HepG2 (cell line): Measurements from ENCODE around the gene KARS1. TPM values are rescaled to one million over a fixed set of nuclear protein-coding genes. Genes with fewer than 3 reads are reported as not detected.

Experiments
- GABPA ChIP-seq, 2 experiments: IDR thresholded peaks; 2 replicates each; pipeline ENCODE4 v1.6.1; 2011 to 2016; ENCODE audit warnings: low read depth in 2 of 2, low read length in 1 of 2, missing biosample characterization in 1 of 2, missing genetic modification characterization in 1 of 2
- GZF1 ChIP-seq: sonication (generic); formaldehyde crosslinking; IDR thresholded peaks from 2 replicates; pipeline ENCODE4 v1.5.1; 2020; ENCODE audit warnings: mild to moderate bottlenecking, missing genetic modification reagents
- KDM2A ChIP-seq: sonication (generic); formaldehyde crosslinking; IDR thresholded peaks from 2 replicates; pipeline ENCODE4 v1.4.0; 2020; ENCODE audit warnings: low read depth, missing genetic modification reagents, borderline replicate concordance
- KDM5B ChIP-seq: sonication (generic); formaldehyde crosslinking; IDR thresholded peaks from 2 replicates; pipeline ENCODE4 v1.4.0; 2020; ENCODE audit warnings: missing genetic modification reagents, mild to moderate bottlenecking, borderline replicate concordance
- MAZ ChIP-seq, 2 experiments: sonication (generic) in 1 of 2; formaldehyde crosslinking in 1 of 2; IDR thresholded peaks; 2 replicates each; pipeline versions ENCODE4 v1.5.0 to v1.6.1; 2012 to 2020; ENCODE audit warnings: low read depth in 2 of 2, mild to moderate bottlenecking in 2 of 2, borderline replicate concordance in 1 of 2, improper control_type of control experiment in 1 of 2, low read length in 1 of 2, missing genetic modification reagents in 1 of 2, moderate library complexity in 1 of 2
- NFRKB ChIP-seq: fragments of 450-650 bp; IDR thresholded peaks from 2 replicates; pipeline ENCODE4 v1.6.1; 2017
- RBFOX2 ChIP-seq: fragments of 200-400 bp; formaldehyde crosslinking; IDR thresholded peaks from 2 replicates; pipeline ENCODE4 v1.6.1; 2017; ENCODE audit warnings: low read depth, mild to moderate bottlenecking, low read length
- SOX5 ChIP-seq: IDR thresholded peaks from 2 replicates; pipeline ENCODE4 v1.6.1; 2016; ENCODE audit warnings: borderline replicate concordance
- STAG1 ChIP-seq: sonication (generic); formaldehyde crosslinking; IDR thresholded peaks from 2 replicates; pipeline ENCODE4 v1.4.0; 2020; ENCODE audit warnings: missing genetic modification reagents
- ZNF331 ChIP-seq: sonication (generic); formaldehyde crosslinking; IDR thresholded peaks from 2 replicates; pipeline ENCODE4 v1.4.0; 2020; ENCODE audit warnings: missing genetic modification reagents
- ZNF619 ChIP-seq: sonication (generic); formaldehyde crosslinking; IDR thresholded peaks from 2 replicates; pipeline ENCODE4 v1.4.0; 2020; ENCODE audit warnings: mild to moderate bottlenecking, missing genetic modification reagents
- ZNF83 ChIP-seq: sonication (generic); formaldehyde crosslinking; IDR thresholded peaks from 2 replicates; pipeline ENCODE4 v1.4.0; 2020; ENCODE audit warnings: missing genetic modification reagents, mild to moderate bottlenecking, borderline replicate concordance
- polyA plus RNA-seq, 8 experiments: library from polyadenylated mRNA; depleted of rRNA in 3 of 8; stranded (reverse) in 7 of 8; unstranded in 1 of 8; fragments of >200 nt; fragmentation: Illumina TruSeq in 4 of 8; extraction: Trizol in 4 of 8; gene quantifications; 2 replicates each; pipeline versions ENCODE4 v1.2.1 to v1.2.3, GENCODE V29; 2011 to 2016; ENCODE audit warnings: low read depth in 4 of 8, missing spikeins in 1 of 8, mixed read lengths in 1 of 8; ENCODE audit not compliant: insufficient read depth in 1 of 8
- total RNA-seq, 5 experiments: library from RNA; depleted of rRNA; stranded (reverse); fragments of >200 nt; fragmentation: Illumina TruSeq; extraction: Trizol; gene quantifications; 2 replicates each; pipeline ENCODE4 v1.2.3, GENCODE V29; 2016; ENCODE audit warnings: low read depth in 1 of 5
- TF ChIP-seq, protein P1 (sequence below): fragments of 450-650 bp; IDR thresholded peaks from 2 replicates; pipeline ENCODE4 v1.6.1; 2017
- TF ChIP-seq, protein P2 (sequence below): sonication (generic); formaldehyde crosslinking; IDR thresholded peaks from 2 replicates; pipeline ENCODE4 v1.4.0; 2020; ENCODE audit warnings: missing genetic modification reagents, borderline replicate concordance
- TF ChIP-seq, protein P3 (sequence below): sonication (generic); formaldehyde crosslinking; IDR thresholded peaks from 2 replicates; pipeline ENCODE4 v1.4.0; 2020; ENCODE audit warnings: mild to moderate bottlenecking, missing genetic modification reagents
- TF ChIP-seq, protein P4 (sequence below): sonication (generic); formaldehyde crosslinking; conservative IDR thresholded peaks from 2 replicates; pipeline ENCODE4 v1.4.0; 2020; ENCODE audit warnings: missing genetic modification reagents
- TF ChIP-seq, protein P5 (sequence below): sonication (generic); formaldehyde crosslinking; IDR thresholded peaks from 2 replicates; pipeline ENCODE4 v1.8.0; 2022; ENCODE audit warnings: missing genetic modification reagents, mild to moderate bottlenecking, borderline replicate concordance
- TF ChIP-seq, protein P6 (sequence below): sonication (generic); formaldehyde crosslinking; IDR thresholded peaks from 2 replicates; pipeline ENCODE4 v1.8.0; 2022; ENCODE audit warnings: missing genetic modification reagents, mild to moderate bottlenecking, moderate library complexity, borderline replicate concordance

The KARS1 gene
- total and polyA plus RNA-seq, 2 of the 13 experiments (the other 11 are each of a cell fraction or from before 2014, with no cell fraction given) = 141 to 276 TPM

DNA sequence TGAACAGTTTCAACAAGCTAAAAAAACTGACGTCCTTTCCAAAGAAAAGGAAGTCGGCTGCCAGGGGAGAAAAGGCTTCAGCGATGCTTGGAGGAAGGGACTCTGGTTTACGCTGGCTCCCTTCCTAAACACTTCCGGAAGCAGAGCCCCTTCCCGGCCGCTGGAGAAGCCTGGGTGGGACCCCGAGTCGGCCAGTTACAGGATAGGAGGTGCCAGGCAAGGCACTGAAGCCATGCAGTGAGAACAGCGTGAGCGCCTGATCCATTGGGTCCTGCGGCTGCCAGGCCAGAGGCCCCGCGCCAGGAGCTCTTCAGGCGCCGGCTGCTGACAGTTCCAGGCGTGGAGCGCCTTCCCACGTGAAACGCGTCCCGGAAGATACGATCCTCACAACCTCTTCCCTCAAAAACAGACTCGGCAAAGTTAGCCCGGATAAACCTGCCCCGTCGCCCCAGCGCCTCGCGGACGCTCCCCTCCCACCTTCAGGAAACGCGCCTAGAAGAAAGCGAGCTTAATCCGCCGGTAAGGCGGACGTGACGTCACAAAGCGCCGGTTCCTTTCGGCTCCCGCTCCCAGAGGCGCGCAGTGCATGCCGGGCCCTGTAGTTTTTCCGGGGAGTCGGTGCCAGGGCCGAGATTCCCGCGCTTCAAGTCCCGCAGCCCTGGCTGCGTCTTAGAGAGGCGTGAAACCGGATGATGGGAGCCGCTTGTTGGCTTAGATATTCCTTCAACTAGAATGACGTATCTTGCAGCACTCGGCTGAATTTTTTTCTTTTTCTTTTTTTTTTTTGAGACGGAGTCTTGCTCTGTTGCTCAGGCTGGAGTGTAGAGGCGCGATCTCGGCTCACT, 24.5 kb downstream of the KARS1 start, which contains the start of gene ADAT1 (continued):
- TF ChIP-seq KDM5B (CRISPR knock-in tag) (peak; percentile 90), ZNF83 (CRISPR knock-in tag) (0 out of 2 replicates have a peak, but pooled peaks have one; percentile 31), ZNF619 (peak; percentile 74; the same call in 1 of the 2 replicates), RBFOX2 (peak; percentile 88), STAG1 (CRISPR knock-in tag) (0 out of 2 replicates have a peak, but pooled peaks have one; percentile 10), MAZ (IDR thresholded peaks at IDR 0.05; ENCODE audit: borderline replicate concordance, low read depth, low read length) (peak; percentile 59; the same call in 1 of the 2 replicates), MAZ (CRISPR knock-in tag; IDR thresholded peaks at IDR 0.05; ENCODE audit: low read depth) (peak; percentile 46; the same call in 1 of the 2 replicates), NFRKB (no peak), KDM2A (peak; percentile 100), SOX5 (peak; percentile 23; the same call in 1 of the 2 replicates), GABPA (IDR thresholded peaks at IDR 0.05; ENCODE audit: low read depth, low read length) (peak; percentile 87), GABPA (CRISPR knock-in tag; IDR thresholded peaks at IDR 0.05; ENCODE audit: low read depth) (peak; percentile 97), GZF1 (peak; percentile 57; the same call in 1 of the 2 replicates), ZNF331 (CRISPR knock-in tag) (peak; percentile 89)
- TF ChIP-seq, protein P1, sequence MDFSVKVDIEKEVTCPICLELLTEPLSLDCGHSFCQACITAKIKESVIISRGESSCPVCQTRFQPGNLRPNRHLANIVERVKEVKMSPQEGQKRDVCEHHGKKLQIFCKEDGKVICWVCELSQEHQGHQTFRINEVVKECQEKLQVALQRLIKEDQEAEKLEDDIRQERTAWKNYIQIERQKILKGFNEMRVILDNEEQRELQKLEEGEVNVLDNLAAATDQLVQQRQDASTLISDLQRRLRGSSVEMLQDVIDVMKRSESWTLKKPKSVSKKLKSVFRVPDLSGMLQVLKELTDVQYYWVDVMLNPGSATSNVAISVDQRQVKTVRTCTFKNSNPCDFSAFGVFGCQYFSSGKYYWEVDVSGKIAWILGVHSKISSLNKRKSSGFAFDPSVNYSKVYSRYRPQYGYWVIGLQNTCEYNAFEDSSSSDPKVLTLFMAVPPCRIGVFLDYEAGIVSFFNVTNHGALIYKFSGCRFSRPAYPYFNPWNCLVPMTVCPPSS = no peak
- TF ChIP-seq, protein P2, sequence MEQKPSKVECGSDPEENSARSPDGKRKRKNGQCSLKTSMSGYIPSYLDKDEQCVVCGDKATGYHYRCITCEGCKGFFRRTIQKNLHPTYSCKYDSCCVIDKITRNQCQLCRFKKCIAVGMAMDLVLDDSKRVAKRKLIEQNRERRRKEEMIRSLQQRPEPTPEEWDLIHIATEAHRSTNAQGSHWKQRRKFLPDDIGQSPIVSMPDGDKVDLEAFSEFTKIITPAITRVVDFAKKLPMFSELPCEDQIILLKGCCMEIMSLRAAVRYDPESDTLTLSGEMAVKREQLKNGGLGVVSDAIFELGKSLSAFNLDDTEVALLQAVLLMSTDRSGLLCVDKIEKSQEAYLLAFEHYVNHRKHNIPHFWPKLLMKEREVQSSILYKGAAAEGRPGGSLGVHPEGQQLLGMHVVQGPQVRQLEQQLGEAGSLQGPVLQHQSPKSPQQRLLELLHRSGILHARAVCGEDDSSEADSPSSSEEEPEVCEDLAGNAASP (CRISPR knock-in tag) = peak; percentile 44; the same call in 1 of the 2 replicates
- TF ChIP-seq, protein P3, sequence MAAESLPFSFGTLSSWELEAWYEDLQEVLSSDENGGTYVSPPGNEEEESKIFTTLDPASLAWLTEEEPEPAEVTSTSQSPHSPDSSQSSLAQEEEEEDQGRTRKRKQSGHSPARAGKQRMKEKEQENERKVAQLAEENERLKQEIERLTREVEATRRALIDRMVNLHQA (CRISPR knock-in tag) = no peak; the same call in 1 of the 2 replicates
- TF ChIP-seq, protein P4, sequence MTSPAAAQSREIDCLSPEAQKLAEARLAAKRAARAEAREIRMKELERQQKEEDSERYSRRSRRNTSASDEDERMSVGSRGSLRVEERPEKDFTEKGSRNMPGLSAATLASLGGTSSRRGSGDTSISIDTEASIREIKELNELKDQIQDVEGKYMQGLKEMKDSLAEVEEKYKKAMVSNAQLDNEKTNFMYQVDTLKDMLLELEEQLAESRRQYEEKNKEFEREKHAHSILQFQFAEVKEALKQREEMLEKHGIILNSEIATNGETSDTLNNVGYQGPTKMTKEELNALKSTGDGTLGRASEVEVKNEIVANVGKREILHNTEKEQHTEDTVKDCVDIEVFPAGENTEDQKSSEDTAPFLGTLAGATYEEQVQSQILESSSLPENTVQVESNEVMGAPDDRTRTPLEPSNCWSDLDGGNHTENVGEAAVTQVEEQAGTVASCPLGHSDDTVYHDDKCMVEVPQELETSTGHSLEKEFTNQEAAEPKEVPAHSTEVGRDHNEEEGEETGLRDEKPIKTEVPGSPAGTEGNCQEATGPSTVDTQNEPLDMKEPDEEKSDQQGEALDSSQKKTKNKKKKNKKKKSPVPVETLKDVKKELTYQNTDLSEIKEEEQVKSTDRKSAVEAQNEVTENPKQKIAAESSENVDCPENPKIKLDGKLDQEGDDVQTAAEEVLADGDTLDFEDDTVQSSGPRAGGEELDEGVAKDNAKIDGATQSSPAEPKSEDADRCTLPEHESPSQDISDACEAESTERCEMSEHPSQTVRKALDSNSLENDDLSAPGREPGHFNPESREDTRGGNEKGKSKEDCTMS (CRISPR knock-in tag) = no peak
- TF ChIP-seq, protein P5, sequence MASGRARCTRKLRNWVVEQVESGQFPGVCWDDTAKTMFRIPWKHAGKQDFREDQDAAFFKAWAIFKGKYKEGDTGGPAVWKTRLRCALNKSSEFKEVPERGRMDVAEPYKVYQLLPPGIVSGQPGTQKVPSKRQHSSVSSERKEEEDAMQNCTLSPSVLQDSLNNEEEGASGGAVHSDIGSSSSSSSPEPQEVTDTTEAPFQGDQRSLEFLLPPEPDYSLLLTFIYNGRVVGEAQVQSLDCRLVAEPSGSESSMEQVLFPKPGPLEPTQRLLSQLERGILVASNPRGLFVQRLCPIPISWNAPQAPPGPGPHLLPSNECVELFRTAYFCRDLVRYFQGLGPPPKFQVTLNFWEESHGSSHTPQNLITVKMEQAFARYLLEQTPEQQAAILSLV (CRISPR knock-in tag) = peak; percentile 75; the same call in 1 of the 2 replicates
- TF ChIP-seq, protein P6, sequence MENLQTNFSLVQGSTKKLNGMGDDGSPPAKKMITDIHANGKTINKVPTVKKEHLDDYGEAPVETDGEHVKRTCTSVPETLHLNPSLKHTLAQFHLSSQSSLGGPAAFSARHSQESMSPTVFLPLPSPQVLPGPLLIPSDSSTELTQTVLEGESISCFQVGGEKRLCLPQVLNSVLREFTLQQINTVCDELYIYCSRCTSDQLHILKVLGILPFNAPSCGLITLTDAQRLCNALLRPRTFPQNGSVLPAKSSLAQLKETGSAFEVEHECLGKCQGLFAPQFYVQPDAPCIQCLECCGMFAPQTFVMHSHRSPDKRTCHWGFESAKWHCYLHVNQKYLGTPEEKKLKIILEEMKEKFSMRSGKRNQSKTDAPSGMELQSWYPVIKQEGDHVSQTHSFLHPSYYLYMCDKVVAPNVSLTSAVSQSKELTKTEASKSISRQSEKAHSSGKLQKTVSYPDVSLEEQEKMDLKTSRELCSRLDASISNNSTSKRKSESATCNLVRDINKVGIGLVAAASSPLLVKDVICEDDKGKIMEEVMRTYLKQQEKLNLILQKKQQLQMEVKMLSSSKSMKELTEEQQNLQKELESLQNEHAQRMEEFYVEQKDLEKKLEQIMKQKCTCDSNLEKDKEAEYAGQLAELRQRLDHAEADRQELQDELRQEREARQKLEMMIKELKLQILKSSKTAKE (CRISPR knock-in tag) = no peak
